HPDE6-E6E7 (cell line): ENCODE results near the gene PDCD1.
"Not testable (repeated sequence)": the region's sequence is repeated elsewhere in the genome, so short reads cannot be mapped to it uniquely, and the experiment has no call there.

Source experiments
- DNase-seq: peaks from one replicate; pipeline ENCODE4 v3.0.0; 2011; ENCODE audit warnings: missing footprints; ENCODE audit errors: extremely low spot score

Gene PDCD1

DNA sequence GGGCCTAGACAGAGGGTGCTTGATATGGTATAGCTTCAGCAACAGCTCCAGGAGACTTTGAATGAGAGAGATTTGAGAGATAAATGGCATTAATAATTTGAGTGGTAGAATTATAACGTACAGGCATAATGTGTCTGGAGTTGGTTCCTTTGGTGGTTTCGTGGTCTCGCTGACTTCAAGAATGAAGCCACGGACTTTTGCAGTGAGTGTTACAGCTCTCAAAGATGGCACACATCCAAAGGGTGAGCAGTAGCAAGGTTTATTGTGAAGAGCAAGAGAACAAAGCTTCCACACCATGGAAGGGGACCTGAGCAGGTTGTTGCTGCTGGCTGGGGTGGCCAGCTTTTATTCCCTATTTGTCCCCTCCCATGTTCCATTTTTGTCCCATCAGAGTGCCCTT is 23.1 kb downstream of the PDCD1 start:
- DNase-seq: no peak

DNA sequence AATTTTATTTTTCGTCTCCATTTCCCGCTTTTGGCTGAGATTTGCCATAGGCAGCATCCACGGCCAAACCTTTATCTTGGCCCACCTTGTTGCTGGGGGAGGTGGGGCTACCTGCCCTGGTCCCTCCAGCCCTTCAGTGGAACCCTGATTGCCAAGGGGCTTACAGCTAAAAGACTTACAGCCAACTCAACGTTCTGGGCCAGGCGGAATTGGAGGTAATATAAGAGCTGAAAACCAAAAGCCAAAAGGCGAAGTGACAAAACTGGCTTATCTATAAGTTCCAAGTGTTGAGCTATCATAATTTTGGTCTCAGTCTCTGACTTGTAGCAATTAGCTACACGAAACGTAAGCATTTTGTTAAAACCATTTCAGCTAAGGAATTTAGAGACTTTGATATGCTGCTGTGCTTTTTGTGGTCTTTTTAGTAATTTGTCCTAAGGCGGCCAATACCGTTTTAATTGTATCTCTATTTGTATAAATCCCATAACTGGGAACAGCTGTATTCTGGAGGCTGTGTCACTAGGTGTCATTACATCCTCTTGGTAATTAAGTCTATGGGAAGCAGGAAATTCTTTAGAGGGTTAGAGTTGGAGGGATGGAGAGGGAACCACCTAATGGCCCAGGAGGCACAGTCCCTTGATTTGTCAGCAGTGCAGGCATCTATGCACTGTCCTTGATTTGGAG is 24.0 kb downstream of the PDCD1 start:
- no peak for DNase-seq

DNA sequence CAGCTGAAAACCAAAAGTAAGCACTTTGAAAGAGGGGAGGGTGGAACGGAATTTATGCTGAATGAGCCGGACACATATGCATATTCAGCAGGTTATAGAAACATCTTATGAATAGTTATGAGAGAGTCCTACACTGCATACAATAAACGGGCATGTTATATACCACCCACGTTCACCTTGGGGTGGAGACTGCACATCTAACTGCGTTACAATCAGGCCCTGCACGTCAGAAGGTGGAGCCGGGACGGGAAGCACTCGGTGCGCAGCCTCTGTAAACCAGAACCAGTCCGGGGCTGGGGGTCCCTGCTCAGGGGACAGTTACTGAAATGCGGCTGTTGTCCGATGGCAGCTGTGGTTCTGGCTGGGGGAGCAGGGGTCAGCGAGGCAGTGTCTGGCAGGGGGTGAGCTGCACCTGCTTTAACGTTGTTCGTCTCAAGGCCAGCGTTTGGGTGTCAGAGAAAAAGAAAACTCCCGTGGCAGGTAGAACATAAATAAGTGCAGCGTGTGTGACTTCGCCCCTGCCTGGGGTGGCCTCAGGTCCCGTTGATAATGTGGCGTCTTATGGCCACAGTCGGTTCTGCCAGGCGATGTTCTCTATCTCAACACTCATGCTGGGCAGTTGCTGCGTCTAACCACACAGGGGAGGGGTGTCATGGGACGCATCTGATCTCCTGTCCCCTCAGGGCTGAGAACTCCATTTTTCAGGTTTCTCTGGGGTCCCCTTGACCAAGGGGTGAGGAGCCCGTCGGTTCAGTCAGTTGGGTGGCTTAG is 24.8 kb downstream of the PDCD1 start:
- DNase-seq: not testable (repeated sequence)

DNA sequence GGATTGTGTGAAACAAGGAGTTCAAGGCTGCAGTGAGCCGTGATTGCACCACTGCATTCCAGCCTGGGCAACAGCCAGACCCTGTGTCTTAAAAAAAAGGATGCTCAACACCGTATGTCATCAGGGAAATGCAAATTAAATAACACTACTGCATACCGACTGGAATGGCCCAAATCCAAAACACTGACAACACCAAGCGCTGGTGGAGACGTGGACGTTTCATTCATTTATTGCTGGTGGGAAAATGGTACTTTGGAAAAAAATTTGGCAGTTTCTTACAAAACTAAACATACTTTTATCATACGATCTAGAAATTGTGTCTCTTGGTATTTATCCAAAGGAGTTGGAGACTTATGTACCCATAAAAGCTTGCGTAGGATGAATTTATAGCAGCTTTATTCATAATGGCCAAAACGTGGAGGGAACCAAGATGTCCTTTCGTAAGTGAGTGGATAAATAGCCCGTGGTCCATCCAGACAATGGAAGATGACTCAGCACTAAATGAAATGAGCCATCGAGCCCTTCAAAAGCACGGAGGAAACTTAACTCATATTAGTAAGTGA is 25.5 kb downstream of the PDCD1 start:
- no peak for DNase-seq

DNA sequence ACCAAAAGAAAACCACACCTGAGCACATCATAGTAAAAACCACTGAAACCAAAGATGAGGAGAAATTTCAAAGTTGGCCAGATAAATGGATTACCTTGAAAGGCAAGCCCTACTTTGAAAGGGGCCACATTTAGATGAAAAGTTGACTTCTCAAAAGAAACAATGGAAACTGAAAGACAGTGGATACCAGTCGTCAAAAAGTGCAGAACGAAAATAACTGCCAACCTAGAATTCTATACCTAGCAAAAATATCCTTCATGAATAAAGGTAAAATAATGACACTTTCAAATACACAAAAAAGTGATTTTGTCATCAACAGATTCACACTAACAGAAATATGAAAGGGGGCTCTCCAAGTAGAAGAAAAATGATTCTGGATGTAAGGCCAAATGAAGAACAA is 31.3 kb downstream of the PDCD1 start:
- no peak for DNase-seq

DNA sequence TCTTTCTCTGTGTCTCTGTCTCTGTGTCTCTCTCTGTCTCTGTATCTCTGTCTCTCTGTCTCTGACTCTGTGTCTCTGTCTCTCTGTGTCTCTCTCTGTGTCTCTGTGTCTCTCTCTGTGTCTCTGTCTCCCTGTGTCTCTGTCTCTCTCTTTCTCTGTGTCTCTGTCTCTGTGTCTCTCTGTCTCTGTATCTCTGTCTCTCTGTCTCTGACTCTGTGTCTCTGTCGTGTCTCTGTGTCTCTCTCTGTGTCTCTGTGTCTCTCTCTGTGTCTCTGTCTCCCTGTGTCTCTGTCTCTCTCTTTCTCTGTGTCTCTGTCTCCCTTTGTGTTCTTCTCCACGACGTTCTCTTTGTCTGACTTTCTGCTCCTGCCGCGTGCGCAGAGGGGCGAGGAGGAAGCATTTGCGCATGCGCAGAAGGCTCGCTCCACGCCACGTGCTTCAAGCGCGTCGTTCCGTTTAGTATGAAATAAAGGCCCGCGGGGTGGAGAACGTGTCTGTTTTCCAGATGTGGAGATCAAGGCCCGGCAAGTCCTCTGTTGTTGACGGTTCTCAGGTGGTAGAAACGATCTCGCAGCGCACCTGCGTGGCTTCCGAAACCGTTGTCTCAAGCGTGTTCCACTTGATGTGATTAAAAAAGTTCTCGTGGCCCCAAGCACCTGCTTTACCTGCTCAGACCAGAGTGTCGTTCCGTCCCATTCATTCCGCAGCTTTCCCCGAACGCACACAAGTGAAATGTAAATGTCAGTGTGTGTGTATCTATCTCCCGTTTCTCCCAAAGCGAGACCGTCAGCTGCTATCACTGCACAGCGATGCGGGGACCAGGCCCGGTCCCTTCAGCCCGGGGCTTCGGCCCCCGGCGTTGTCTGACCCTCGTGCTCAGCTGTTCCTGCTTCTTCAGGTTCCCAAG is 34.9 kb downstream of the PDCD1 start:
- DNase-seq: not testable (repeated sequence)

DNA sequence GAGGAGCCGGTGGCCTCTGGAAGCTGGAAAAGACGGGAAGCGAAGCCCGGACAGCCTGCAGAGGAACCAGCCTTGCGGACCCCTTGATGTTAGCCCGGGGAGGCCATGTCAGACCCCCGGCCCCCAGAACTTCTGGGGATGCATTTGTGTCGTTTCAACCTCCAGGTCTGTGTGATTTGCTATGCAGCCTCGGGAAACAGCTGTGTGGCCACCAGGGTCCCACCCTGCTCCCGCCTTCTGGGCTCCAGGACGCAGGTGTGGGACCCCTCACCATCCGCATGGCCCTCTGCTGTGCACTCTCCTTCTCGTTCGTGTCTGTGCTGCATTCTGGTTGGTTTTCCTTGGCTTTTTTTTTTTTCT is 36.5 kb downstream of the PDCD1 start:
- DNase-seq: no peak

DNA sequence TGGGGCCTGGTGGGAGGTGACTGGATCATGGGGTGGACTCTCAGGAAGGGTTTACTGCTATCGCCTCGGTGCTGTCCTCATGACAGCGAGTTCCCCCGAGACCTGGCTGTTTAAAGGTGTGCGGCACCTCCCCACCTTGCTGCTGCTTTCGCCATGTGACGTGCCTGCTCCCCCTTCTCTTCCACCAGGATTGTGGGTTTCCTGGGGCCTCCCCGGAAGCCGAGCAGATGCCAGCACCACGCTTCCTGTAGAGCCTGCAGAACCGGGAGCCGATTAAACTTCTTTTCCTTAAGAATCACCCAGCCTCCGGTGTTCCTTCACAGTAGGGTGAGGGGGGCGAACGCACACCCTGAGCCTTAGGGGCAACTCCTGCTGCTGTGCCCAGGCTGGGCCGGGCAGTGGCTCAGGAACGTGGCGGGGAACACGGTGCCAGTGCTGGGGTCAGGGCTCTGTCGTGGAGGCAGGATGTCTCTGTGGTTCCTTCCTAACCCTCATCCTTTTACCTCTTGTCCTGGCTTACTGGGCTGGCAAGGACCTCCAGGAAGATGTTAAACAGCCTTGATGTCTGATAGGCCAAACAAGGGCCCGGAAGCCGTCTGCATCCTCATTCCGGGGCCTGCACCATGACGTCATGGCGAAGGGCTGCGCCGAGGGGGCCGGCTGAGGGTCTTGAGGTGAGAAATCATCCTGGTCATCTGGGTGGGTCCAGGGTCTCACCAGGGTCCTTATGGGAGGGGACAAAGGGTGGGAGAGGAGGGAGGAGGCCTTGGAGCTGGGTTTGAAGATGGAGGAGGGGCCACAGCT is 37.0 kb downstream of the PDCD1 start:
- DNase-seq: no peak

DNA sequence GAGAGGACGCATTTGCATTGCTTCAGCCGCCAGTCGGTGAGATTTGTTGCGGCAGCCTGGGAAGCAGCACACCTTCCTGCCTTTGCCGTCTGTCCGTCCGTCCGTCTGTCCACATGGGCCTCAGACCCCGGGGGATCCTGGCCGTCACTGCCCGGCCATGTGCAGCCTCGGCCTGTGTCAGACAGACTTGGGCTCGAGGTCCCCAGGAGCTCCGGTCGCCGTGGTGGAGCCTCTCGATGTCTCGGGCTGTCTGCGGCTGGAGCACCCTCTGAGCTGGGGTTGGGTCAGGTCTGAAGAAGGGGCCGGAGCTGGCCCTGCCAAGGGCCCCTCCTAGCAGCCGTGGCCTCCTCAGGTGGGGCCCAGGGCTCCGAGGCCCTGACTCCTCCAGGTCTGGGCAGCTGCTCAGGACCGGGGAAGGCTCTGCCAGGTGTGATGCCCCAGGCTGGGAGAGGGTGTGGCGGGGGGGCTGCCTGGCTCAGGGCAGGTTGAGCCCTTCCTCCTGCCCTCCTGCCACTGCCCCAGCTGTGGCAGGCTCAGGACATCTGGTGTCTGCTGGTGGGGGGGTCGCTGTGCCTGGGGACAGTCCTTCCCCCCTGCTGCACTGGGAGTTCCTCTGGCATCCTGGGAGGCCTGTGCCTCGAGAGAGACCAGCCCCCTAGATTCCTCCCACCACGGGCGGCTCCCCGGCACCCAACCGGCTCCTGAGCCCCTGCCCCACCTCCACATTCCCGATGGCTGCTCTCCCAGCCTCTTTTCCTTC is 37.9 kb downstream of the PDCD1 start:
- no peak for DNase-seq

DNA sequence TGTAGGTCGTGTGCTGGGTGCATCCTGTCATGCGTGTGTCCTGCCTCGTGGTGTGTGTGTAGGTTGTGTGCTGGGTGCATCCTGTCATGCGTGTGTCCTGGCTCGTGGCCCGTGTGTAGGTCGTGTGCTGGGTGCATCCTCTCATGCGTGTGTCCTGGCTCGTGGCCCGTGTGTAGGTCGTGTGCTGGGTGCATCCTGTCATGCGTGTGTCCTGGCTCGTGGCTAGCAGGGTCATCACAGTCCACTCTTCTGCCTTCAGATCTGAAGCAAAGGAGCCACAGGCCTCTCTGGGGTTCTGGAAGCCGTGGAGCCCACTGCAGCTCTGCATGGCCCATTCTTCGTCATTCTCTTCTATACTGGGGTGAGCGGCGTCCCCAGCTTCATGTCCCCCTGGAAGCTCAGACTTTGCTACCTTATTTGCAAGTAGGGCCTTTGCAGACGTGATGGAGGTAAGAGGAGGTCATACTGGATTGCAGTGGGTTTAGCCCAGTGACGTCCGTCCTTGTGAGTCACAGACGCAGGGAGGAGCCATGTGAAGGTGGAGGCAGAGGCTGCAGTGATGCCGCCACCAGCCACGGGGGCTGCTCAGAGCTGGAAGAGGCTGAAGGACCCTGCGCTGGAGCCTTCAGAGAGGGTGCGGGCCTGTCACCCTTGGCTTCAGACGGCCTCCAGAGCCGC is 38.6 kb downstream of the PDCD1 start:
- DNase-seq: not testable (repeated sequence)

DNA sequence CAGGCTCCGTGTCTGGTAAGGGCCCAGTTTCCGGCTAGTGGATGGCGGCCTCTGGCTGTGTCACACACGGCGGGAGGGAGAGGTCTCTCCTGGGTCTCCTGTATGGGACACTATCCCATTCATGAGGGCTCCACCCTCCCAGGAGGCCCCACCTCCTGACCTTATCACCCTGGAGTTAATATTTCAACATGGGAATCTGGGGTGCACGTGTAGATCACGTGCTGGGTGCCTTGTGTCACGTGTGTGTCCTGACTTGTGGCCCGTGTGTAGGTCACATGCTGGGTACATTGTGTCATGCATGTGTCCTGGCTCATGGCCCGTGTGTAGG is 39.8 kb downstream of the PDCD1 start:
- DNase-seq: no peak

DNA sequence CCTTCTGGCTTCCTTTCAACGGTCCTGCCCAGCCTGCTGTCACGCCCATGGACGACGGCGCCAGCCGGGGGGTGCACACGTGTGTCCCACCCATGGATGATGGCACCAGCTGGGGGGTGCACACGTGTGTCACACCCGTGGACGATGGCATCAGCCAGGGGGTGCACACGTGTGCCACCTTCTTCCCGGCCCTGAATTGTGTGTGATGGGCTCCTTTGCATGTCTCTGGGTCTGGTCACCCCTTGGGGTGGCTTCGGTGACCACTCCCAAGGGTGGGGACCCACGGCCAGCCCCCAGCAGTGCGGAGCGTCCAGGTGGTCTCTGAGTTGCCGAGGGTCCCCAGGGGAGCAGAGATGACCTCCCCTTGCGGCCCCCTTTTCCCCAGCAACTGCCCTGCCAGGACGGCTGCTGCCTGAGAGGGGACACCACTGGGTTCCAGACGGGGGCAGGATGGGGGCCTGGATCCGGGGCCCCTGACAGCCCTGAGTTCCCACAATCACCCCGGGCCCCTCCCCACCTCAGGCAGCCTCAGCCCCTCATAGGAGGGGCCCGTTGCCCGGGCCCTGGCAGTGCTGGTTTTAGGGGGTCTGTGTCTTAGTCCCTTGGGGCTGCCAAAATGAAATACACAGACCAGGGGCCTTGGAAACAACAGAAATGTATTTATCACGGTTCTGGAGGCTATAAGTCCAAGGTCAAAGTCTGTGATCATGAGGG is 40.3 kb downstream of the PDCD1 start:
- no peak for DNase-seq

DNA sequence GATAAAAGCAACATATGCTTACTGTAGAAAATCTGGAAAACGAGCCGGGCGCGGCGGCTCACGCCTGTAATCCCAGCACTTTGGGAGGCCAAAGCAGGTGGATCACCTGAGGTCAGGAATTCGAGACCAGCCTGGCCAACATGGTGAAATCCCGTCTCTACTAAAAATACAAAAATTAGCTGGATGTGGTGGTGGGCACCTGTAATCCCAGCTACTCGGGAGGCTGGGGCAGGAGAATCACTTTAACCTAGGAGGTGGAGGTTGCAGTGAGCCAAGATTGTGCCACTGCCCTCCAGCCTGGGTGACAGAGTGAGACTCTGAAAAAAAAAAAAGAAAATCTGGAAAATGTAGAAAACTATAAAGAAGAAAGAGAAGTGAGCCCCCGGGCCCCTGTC is 40.9 kb downstream of the PDCD1 start:
- DNase-seq: not testable (repeated sequence)

DNA sequence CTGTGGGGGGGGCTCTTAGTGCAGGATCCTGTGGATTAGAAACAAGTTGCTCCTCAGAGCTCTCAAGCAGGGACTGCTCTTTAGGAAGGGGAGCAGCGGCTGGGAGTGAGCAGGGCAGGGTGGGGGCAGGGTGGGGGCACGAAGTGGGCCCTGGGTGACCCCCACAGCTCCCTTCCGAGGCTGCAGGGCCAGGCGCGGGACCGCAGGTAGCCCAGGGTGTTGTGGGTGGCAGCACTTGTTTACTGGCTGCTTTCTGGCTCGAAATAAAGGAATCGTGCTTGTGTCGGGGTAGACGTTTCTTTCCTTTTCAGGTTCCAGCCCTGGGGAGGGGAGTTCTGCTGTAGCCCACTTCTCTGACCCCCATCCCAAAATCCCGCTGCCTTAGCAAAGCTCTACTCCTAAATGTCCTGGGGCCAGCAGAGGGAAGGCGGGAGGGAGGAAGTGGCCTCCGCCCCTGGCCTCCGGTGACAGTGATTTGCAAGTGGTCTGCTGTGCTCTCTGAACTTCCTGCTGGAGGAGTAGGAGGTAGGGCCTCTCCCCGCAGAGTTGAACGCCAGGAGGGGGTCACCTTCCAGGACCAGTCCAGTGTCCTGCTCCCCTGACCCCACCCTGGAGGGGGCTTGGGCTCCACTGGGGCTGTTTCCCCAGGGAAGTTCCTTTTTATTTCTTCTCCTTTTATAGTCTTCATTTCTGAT is 41.4 kb downstream of the PDCD1 start:
- DNase-seq: no peak

DNA sequence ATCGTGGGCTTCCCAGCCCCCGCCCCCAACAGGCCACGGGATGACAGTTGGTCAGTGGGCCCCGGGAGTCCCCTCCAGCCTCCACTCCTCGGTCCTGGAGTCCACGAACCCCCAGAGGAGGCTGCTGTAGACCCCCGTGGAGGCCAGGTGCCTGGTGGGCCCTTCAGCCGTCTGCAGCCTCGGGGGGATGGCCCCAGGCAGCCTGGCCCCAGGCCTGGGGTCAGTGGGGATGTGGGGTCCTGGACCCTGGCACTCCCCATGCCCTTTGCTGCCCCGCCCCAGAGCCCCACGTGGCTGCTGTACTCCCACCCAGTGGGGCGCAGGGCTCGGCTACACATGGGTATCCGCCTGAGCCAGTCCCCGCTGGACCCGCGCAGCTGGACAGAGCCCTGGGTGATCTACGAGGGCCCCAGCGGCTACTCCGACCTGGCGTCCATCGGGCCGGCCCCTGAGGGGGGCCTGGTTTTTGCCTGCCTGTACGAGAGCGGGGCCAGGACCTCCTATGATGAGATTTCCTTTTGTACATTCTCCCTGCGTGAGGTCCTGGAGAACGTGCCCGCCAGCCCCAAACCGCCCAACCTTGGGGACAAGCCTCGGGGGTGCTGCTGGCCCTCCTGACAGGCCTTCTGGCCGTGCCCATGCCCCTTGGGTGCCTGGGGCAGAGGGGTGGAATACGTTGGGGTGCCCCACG is 42.1 kb downstream of the PDCD1 start:
- no peak for DNase-seq

DNA sequence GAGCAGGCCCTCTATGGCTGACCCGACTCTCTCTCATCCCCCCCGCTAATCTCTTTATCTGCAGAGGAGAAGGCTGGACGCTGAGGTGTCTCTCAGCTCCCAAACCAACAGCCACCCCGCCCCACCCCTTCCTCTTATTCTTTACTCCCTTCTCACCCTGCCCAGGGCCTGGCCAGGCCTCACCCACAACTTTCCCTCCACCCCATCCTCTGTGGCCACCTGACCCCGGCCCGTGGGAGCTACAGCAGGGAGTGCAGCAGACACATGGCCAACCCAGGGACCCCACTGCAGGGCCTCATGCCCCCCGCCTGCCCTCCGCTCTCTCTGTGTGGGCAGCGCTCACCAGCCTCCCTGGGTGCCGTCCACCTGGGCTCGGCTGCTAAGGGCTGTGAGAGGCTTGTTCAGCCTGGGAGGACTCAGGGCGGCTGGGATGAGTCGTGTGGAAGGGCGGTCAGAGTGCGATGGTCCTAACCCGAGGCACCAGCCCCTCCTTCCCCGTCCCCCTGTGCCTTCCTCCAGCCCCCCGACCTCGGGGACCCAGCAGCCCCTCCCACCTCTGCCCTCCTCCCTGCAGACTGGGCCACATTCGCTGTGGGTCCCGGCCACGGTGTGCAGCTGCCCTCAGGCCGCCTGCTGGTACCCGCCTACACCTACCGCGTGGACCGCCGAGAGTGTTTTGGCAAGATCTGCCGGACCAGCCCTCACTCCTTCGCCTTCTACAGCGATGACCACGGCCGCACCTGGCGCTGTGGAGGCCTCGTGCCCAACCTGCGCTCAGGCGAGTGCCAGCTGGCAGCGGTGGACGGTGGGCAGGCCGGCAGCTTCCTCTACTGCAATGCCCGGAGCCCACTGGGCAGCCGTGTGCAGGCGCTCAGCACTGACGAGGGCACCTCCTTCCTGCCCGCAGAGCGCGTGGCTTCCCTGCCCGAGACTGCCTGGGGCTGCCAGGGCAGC is 42.9 kb downstream of the PDCD1 start:
- no peak for DNase-seq
